Measurements from ENCODE around the gene CEP57. TPM values are rescaled to one million over a fixed set of nuclear protein-coding genes. Genes with fewer than 3 reads are reported as not detected.

Gene CEP57
- total RNA-seq, 1 experiment from 2014 or later: 38.1 TPM

DNA sequence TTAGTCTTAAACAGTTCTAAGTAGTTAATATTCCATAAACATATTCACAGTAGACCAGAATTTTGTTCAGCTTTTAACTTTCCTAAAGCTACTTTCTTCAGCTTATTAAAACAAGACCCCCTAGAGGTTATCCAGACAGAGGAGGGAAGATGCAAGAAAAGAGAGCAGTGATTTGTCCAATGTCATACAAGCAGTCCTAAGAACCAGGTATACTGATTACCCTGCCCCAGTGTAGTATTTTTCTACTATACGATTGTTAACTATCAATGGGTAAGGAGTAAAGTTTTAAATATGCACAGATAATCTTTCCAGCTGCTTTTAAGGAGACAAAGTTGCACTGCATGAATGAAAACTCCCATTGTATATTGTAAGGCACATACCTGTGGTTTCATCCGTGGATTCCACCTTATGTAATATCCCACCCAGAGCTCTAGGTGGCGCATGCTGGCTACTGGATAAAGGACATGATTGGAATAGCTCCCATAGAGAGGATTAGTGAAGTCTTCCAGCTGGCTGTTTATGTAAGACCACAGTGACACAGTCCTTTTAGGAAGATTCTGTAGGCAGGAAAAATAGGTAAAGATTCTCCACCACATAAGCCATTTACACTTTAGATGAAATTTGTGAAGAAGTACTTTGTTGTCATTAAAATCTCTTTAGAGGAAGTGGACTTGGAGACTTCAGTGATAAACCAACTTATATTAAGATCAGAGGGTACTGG is 45.6 kb downstream of the CEP57 start:
- Histone ChIP-seq H3K9ac (ENCODE audit: low read length) (no peak overlapping the region), H3K4me1 (ENCODE audit: insufficient read depth, low read length) (peaks cover 38% of the 10 kb centered on the region), H3F3A (ENCODE audit: low read length, unreplicated experiment) (peaks cover 12% of the 10 kb centered on the region), H3K79me2 (ENCODE audit: low read length) (no peaks in the 10 kb centered on the region), H3K36me3 (ENCODE audit: low read depth, low read length) (peaks cover 56% of the 10 kb centered on the region), H3K4me2 (ENCODE audit: low read length) (no peak overlapping the region), H3K4me3 (ENCODE audit: low read length) (no peak overlapping the region), H3K9me2 (replicated peaks; ENCODE audit: low read length) (no peaks in the 10 kb centered on the region), H4K20me1 (ENCODE audit: low read length) (no peaks in the 10 kb centered on the region), H3K27ac (ENCODE audit: low read length) (no peak overlapping the region), H2AFZ (ENCODE audit: low read length) (no peak overlapping the region), H3K9me3 (ENCODE audit: low read length) (no peaks in the 10 kb centered on the region), H3K27me3 (ENCODE audit: low read length) (no peaks in the 10 kb centered on the region)
- no TSS peak for BruUV-seq (replicated peaks)
- no peak for TF ChIP-seq EZH2 (IDR thresholded peaks at IDR 0.05; ENCODE audit: low read length, unreplicated experiment)
- TF ChIP-seq, protein P1, sequence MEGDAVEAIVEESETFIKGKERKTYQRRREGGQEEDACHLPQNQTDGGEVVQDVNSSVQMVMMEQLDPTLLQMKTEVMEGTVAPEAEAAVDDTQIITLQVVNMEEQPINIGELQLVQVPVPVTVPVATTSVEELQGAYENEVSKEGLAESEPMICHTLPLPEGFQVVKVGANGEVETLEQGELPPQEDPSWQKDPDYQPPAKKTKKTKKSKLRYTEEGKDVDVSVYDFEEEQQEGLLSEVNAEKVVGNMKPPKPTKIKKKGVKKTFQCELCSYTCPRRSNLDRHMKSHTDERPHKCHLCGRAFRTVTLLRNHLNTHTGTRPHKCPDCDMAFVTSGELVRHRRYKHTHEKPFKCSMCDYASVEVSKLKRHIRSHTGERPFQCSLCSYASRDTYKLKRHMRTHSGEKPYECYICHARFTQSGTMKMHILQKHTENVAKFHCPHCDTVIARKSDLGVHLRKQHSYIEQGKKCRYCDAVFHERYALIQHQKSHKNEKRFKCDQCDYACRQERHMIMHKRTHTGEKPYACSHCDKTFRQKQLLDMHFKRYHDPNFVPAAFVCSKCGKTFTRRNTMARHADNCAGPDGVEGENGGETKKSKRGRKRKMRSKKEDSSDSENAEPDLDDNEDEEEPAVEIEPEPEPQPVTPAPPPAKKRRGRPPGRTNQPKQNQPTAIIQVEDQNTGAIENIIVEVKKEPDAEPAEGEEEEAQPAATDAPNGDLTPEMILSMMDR (conservative IDR thresholded peaks at IDR 0.05; ENCODE audit: low read depth, low read length): peak; percentile 99
- ChIA-PET CTCF (interaction anchor here (0.5 to 1.7 kb wide), 11 partner anchors 13 to 728 kb away, joined by 3 to 19 read pairs (median 4); partner anchors contain the start of genes CCDC82, JRKL and MAML2), POLR2A (ENCODE audit: unreplicated experiment) (interaction anchor here (0.6 to 0.7 kb wide), 2 partner anchors 554 to 1226 kb away, joined by 3 to 4 read pairs; partner anchors contain the start of gene CCDC82)
- intact Hi-C loops (cut with micrococcal nuclease): loop anchor here (1.0 to 10.0 kb wide), 7 partner anchors 132 to 590 kb away; partner anchors contain the start of gene MAML2
- peak; percentile 61 for ATAC-seq
- DNase-seq: peak; percentile 94

DNA sequence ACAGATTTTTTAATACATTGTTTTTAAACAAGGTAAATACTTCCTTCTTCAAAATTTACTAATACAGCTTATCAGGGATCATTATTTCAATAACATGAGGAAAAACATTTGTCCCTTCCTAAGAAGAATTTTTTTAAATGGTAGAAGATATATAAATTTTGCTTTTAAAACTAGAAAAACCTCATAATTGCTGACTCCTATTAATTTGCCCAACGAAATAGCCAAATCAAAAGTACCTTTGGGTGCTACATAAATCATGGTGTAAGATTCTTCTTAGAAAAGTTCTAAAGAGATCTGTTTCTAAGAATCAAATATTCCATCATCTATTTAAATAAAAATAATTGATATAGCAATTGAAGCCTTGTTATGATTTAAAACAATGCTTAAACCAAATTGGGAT is 54.9 kb downstream of the CEP57 start:
- Histone ChIP-seq H3K4me3 (ENCODE audit: low read length) (no peak overlapping the region), H3F3A (ENCODE audit: low read length, unreplicated experiment) (peaks cover 14% of the 10 kb centered on the region), H3K4me1 (ENCODE audit: insufficient read depth, low read length) (peaks cover 22% of the 10 kb centered on the region), H3K9ac (ENCODE audit: low read length) (no peak overlapping the region), H4K20me1 (ENCODE audit: low read length) (0 out of 2 replicates have a peak, but pooled peaks cover 8% of the 10 kb centered on the region), H3K9me2 (replicated peaks; ENCODE audit: low read length) (no peaks in the 10 kb centered on the region), H3K79me2 (ENCODE audit: low read length) (no peaks in the 10 kb centered on the region), H2AFZ (ENCODE audit: low read length) (no peak overlapping the region), H3K9me3 (ENCODE audit: low read length) (no peaks in the 10 kb centered on the region), H3K27me3 (ENCODE audit: low read length) (no peaks in the 10 kb centered on the region), H3K4me2 (ENCODE audit: low read length) (no peak overlapping the region), H3K27ac (ENCODE audit: low read length) (no peak overlapping the region), H3K36me3 (ENCODE audit: low read depth, low read length) (peaks cover 61% of the 10 kb centered on the region)
- ChIA-PET POLR2A (ENCODE audit: unreplicated experiment) (no interaction called here), CTCF (no interaction called here)
- DNase-seq (no peak), ATAC-seq (no peak)
- TF ChIP-seq EZH2 (IDR thresholded peaks at IDR 0.05; ENCODE audit: low read length, unreplicated experiment) (no peak), EZH2phosphoT487 (IDR thresholded peaks at IDR 0.05; ENCODE audit: borderline replicate concordance, low read length) (no peak)
- TF ChIP-seq, protein P1 (conservative IDR thresholded peaks at IDR 0.05; ENCODE audit: low read depth, low read length): no peak
- BruUV-seq (replicated peaks): no TSS peak
- intact Hi-C loops (cut with micrococcal nuclease): loop anchor here (10.0 kb wide), 1 partner anchor 380 kb away; no protein-coding TSS in a partner anchor
